ENCODE measurements around the gene ARMC9. TPM values are rescaled to one million over a fixed set of nuclear protein-coding genes. Genes with fewer than 3 reads are reported as not detected.
A peak's percentile ranks its signal among the peaks of the same experiment; 100 is the strongest.
"Not testable (repeated sequence)": the region's sequence is repeated elsewhere in the genome, so short reads cannot be mapped to it uniquely, and the experiment has no call there.

ARMC9 gene
- polyA plus RNA-seq, 1 donor: 6.3 TPM

GRCh38 chr2:231403421-231404182 is 205.2 kb downstream of the ARMC9 start:
- DNase-seq: not testable (repeated sequence)

- DNase-seq: not testable (repeated sequence)
Measured at GRCh38 chr2:231404183-231404578, 205.8 kb downstream of the ARMC9 start.

GRCh38 chr2:231405601-231406367 is 207.4 kb downstream of the ARMC9 start:
- DNase-seq: not testable (repeated sequence)

DNA sequence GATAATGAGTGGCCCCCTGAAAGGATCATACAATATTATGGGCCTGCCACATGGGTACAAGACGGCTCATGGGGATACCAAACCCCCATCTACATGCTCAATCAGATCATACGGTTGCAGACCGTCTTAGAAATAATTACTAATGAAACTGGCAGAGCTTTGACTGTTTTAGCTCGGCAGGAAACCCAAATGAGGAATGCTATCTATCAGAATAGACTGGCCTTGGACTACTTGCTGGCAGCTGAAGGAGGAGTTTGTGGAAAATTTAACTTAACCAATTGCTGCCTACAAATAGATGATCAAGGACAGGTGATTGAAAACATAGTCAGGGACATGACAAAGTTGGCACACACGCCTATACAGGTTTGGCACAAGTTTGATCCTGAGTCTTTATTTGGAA is 209.3 kb downstream of the ARMC9 start:
- not testable (repeated sequence) for DNase-seq

DNA sequence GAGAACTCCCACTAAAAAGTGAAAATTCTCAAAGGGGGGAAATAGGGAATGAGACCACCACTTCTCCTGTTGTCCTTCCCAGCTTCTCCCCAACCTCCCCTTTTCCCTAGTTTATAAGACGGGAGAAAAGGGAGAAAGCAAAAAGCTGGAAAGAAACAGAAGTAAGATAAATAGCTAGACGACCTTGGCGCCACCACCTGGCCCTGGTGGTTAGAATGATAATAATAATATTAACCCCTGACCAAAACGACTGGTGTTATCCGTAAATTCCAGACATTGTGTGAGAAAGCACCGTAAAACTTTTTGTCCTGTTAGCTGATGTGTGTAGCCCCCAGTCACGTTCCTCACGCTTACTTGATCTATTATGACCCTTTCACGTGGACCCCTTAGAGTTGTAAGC is 209.9 kb downstream of the ARMC9 start:
- DNase-seq: not testable (repeated sequence)

DNA sequence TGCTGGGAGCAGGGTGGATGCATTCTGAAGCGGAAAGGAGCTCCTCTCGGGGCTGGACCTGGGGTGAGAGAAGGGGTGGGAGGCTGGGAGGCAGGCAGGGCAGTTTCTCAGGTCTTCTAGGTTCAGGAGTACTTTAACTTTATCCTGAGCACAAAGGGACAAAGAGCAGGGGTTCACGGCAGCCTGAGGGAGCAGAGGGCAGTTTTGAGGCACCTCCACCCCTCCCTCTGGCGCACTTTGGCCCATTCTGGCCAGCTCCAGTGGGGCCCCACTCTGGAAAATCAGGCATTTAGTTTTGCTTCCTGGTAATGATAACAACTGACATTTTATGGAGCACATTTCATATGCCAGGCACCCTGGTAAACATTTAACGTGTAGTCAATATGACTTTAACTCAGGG is 211.3 kb downstream of the ARMC9 start:
- no peak for DNase-seq

DNA sequence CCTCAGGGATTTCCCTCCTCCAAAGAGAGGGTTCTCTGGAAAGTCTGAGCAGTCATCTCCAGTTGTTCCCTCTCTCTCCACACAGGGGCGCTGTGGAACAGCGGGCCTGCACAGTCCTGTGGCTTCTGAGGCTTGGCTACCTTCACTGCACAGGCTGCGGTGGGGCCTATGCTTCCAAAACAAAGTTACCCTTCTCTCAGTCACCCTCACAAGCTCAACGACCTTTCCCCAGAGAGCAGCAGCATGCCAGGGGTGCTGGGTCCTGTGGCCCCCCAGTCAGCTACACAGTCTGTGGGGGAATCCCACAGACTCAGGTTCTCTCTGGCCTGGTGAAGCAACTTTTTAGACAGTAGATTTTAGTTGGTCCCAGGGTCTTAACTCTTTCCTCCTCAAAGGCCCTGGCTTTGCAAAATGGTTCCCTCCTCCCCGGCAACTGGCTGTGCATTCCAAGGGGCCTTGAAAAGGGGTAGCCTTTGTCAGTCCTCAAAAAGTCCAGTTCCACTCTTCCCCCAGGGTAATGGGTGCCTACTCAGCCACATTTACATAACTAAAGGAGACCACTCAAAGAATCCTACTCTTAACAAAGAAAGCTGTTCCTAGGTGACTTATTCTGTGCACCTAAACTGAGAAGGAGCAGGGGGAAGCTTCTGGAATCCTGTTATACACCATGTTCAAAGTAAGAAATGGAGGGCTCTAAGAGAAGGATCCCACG is 212.0 kb downstream of the ARMC9 start:
- no peak for DNase-seq

- no peak for DNase-seq
Measured at GRCh38 chr2:231411237-231411636, 212.8 kb downstream of the ARMC9 start.

GRCh38 chr2:231411831-231412617 is 213.6 kb downstream of the ARMC9 start:
- DNase-seq: peak; percentile 79

GRCh38 chr2:231412618-231412963 is 214.2 kb downstream of the ARMC9 start:
- DNase-seq: no peak

DNA sequence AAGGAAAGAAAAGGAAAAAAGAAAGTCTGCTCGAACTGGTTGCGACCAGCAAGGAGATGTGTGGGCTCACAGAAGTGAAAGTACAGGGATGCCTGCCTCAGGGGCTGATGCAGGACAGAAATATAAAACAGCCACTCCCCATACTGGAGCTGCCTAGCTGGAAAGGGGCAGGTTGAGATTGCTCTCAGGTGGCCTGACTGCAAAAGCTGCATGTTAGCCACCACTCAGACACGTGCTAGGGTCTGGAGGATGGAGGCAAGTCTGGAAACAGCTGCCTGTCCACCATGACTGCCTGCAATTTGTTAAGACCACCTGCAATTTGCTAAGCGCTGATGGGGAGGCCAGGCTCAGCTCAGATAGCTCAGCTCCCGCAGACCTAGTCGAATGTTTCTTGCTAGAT is 215.0 kb downstream of the ARMC9 start:
- DNase-seq: no peak

- DNase-seq: no peak
Measured at GRCh38 chr2:231413921-231414476, 215.6 kb downstream of the ARMC9 start.

DNA sequence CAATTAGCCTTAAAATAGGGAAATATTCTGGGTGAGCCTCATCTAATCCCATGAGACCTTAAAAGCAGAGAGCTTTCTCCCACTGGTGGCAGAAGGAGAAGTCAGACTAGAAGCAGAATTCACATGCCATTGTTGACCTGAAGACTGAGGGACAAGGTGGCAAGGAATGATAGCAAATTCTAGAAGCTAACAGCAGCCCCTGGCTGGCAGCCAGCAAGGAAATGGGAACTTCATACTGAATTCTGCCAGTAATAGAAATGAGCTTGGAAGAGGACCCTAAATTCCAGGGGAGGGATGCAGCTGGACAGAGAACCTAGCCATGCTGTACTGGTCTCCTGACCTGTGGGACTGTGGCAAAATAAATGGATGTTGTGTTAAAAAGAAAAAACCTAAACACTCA is 216.6 kb downstream of the ARMC9 start:
- no peak for DNase-seq

DNA sequence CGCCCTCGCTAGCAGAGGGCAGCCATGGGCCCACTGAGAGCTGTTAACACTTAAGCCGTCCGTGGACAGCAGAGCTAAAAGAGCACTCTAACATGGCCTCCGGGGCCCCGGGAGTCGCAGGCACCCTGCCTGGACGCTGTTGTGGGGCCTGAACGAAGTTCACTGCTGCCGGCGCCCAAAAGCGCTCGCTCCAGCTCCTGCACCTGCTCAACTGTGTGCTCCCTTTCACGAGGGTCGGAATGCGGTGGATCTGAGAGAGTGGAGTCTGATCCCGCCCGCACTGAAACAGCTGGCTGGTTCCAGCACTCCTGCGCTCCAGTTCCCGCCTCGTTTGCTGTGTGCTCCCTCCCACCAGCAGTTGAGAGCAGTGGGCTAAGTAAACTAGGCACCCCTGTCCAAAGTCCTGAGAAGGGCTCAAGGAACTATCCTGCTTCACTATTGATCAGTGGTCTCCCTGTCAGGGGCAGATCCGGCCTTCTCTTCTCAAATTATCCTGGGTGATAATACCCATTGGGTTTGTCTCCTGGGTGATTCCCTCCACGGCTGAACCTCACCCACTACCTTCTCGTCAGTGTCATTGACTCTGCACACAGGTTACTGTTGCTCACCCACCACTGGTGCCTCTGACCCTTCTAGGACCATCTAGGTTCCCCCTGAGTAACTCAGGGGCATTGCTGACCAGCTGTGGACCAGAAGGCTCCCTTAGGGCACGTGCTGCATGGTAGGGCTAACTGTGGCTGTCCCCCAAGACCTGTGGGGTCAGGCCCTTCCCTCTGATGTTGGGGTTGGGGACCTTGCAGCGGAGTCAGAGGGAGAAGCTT is 220.6 kb downstream of the ARMC9 start:
- DNase-seq: no peak

DNA sequence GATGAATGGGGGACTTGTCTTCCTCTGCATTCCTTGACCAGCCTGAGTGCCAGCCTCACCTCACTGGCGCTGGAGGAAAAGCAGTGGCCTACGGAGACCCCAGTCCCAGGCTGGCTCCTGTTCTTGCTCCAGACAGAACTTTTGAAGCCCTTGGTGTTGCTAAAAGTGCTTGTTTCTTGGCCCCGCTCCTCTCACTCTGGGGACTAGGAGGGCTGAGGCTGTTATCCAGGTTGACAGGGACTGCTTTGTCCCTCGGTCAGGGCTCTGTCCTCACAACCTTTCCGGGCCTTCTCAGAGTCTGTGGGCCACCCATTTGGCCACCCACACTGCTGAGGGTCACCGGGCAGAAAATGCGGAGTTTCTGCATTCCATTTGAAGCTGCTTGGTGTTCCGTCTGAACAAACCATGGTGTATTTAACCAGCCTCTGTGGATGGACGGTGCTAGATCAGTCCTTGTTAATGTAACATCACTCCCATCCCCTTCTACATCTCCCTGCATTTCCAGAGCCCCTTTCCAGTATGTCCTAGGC is 222.7 kb downstream of the ARMC9 start:
- DNase-seq: no peak

GRCh38 chr2:231422056-231422455 is 223.6 kb downstream of the ARMC9 start:
- DNase-seq: no peak

GRCh38 chr2:231423176-231423575 is 224.7 kb downstream of the ARMC9 start:
- no peak for DNase-seq

Data from hindlimb muscle (tissue), 1 donor.